T-helper 17 cell (primary cell): ENCODE data around the gene TTLL12. TPM values are rescaled to one million over a fixed set of nuclear protein-coding genes. Genes with fewer than 3 reads are reported as not detected.

Source experiments
- ATAC-seq: fragments of 150-1000 bp; cut with Tn5 transposase; 2 replicates; pipeline ENCODE4 v1.10.0; 2021; ENCODE audit warnings: mild to moderate bottlenecking, moderate library complexity
- DNase-seq, 3 donors: peaks; one replicate each; pipeline versions ENCODE4 v3.0.0 to v3.0.0-alpha.2; 2020 to 2021
- H3K9me3 ChIP-seq: one replicate; pipeline ENCODE4 v1.7.0; 2013; ENCODE audit warnings: low read length, mild to moderate bottlenecking; ENCODE audit not compliant: control insufficient read depth, poor library complexity, severe bottlenecking
- H3K27ac Mint-ChIP-seq: one replicate; pipeline ENCODE4 v1.8.0; 2022; ENCODE audit warnings: mild to moderate bottlenecking, moderate library complexity, mixed read lengths
- H3K27me3 Mint-ChIP-seq: one replicate; pipeline ENCODE4 v1.8.0; 2022; ENCODE audit warnings: mixed read lengths
- H3K36me3 Mint-ChIP-seq: one replicate; pipeline ENCODE4 v1.8.0; 2022; ENCODE audit warnings: low read depth, mixed read lengths
- H3K4me1 Mint-ChIP-seq: one replicate; pipeline ENCODE4 v1.8.0; 2022; ENCODE audit warnings: mild to moderate bottlenecking, mixed read lengths
- H3K4me3 Mint-ChIP-seq: one replicate; pipeline ENCODE4 v1.8.0; 2022; ENCODE audit warnings: mild to moderate bottlenecking, moderate library complexity, mixed read lengths
- total RNA-seq, 4 donors: library from RNA in 2 of 4; stranded (reverse) in 2 of 4; gene quantifications; one replicate each; pipeline ENCODE4 v1.2.3 and lab custom pipeline; 2022 to 2026

Gene TTLL12
- total RNA-seq, 2 donors from 2014 or later = 12.8 to 17.8 TPM

DNA sequence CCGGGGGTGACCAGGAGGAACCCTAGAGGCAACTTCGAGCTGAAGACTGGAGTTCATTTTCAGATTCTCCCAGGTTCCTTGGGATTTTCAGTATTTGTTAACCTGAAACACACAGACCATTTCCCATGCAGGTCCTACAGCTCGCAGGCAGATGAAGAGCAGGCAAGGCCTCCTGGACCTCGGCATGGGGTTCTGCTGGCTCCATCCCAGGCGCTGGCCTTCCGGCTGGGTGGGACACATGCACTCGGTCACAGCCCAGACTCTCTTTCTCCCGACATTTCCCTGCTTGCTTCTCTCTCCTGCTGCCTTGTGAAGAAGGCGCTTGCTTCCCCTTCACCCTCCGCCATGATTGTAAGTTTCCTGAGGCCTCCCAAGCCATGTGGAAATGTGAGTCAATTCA is 15.4 kb upstream of the TTLL12 start:
- Mint-ChIP-seq H3K27me3 (peaks cover 7% of the 10 kb centered on the region), H3K4me1 (peaks cover 6% of the 10 kb centered on the region), H3K36me3 (no peaks in the 10 kb centered on the region), H3K4me3 (no peak overlapping the region), H3K27ac (no peak overlapping the region)
- no peak for ATAC-seq
- DNase-seq = no peak
- no peaks in the 10 kb centered on the region for H3K9me3 ChIP-seq

DNA sequence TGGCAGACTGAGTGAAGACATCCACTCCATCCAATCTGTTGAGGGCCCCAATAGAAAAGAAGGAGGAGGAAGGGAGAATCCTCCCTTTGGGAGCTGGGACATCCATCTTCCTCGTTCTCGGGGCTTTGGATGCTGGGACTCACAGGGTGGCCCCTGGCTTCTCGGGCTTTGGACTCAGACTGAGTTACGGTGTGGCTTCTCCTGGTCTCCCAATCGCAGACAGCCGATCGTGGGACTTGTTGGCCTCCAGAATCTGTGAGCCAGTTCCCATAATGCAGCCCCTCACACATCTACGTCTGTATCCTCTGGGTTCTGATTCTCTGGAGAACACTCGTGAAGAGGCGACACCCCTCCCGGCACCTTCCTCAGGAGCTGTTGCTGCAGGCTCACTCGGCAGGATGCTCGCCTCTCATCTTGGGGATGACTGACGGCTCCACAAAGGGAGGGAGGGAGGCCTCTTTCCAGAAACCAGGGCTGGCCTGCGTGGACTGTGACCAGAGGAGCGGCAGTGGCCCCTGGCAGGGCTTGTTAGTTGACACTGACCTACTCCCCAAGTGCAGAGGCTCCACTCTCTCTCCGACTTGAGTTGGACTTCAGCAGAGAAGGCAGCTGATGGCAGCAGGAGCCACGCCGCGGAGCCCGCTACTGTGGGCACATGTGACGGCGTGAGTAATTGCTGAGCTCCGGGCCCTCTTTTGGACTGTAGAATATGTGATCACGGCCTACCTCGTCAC is 14.7 kb upstream of the TTLL12 start:
- Mint-ChIP-seq H3K36me3 (no peaks in the 10 kb centered on the region), H3K4me1 (peaks cover 6% of the 10 kb centered on the region), H3K4me3 (no peak overlapping the region), H3K27me3 (peaks cover 7% of the 10 kb centered on the region), H3K27ac (no peak overlapping the region)
- no peaks in the 10 kb centered on the region for H3K9me3 ChIP-seq
- DNase-seq (no peak), ATAC-seq (no peak)

DNA sequence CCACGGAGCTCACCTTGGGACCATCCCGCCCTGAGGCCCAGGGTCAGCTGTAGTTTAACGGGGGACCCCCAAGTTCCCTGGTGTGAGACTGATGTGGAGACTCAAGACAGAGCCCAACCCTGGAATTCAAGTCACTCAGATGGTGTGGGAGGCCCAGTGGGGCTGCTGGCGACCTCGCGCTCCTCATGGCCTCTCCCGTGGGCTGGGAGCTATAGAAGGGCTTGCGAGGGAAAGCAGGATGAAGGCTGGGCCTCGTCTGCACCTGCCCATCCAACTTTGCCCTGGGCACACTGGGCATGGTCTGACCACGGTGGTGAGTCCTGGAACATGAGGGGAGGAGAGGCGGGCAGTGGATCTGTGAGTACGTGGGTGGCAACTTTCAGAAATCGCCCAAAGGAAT is 13.6 kb upstream of the TTLL12 start:
- DNase-seq (no peak), ATAC-seq (no peak)
- Mint-ChIP-seq H3K27ac (no peak overlapping the region), H3K4me3 (no peak overlapping the region), H3K36me3 (no peaks in the 10 kb centered on the region), H3K27me3 (peaks cover 7% of the 10 kb centered on the region), H3K4me1 (no peaks in the 10 kb centered on the region)
- H3K9me3 ChIP-seq = no peaks in the 10 kb centered on the region

DNA sequence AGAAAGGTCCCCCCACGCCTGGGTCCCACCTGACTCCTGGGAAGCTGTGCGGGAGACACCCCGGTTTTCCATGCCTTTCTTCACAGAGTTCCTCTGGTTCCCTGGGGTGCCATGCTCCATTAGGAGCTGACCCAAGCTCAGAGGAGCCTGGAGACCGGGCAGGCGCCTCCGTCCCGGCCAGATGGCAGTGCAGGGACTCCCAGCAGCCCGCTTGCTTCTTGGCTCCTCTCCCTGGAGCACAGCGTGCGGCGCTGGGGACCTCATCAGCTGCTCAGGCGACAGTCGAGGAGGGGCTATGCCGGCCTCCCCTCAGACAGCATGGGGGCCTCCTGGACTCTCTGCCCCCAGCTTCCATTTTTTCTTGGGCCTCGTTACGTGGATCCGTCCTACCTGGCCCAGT is 13.1 kb upstream of the TTLL12 start:
- DNase-seq (no peak), ATAC-seq (no peak)
- H3K27me3 Mint-ChIP-seq = peaks cover 7% of the 10 kb centered on the region
- no peaks in the 10 kb centered on the region for H3K36me3 Mint-ChIP-seq
- no peak overlapping the region for H3K4me3 Mint-ChIP-seq
- no peak overlapping the region for H3K27ac Mint-ChIP-seq
- no peaks in the 10 kb centered on the region for H3K9me3 ChIP-seq
- no peaks in the 10 kb centered on the region for H3K4me1 Mint-ChIP-seq

DNA sequence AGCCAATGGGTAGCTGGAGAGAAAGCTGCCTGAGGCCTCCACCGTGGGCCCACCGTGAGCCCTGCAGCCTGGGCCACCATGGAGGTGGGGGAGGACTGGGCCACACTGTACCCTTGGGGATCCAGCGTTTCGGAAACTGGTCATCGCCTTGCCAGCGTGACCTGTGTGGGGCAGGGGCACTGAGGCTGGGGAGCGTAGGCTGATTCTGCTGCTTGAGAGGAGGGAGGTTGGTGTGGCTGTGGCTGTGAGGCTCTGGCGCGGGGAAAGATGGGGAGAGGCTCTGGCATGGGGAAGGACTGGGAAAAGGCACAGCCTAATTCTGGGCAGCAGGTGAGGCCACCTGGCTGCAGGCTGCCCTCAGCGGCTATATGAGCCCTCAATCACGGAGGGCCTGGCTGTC is 12.6 kb upstream of the TTLL12 start:
- Mint-ChIP-seq H3K4me3 (no peak overlapping the region), H3K36me3 (no peaks in the 10 kb centered on the region), H3K27me3 (peaks cover 7% of the 10 kb centered on the region), H3K27ac (no peak overlapping the region), H3K4me1 (no peaks in the 10 kb centered on the region)
- DNase-seq (no peak), ATAC-seq (no peak)
- H3K9me3 ChIP-seq = no peaks in the 10 kb centered on the region

DNA sequence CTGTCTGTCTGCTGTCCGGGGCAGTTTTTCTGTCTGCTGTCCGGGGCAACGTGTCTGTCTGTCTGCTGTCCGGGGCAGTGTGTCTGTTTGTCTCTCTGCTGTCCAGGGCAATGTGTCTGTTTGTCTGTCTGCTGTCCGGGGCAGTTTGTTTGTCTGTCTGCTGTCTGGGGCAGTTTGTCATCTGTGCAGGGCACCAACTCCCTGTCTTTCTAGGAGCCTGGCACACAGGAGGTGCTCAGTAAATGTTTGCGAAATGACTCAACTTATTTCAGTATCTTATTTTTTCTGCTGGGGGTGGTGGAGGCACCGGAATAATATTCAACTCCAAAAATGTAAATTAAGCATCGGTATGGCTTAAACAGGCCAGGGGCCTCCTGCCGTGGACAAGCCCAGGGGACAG is 12.0 kb upstream of the TTLL12 start:
- no peaks in the 10 kb centered on the region for H3K36me3 Mint-ChIP-seq
- no peak overlapping the region for H3K4me3 Mint-ChIP-seq

DNA sequence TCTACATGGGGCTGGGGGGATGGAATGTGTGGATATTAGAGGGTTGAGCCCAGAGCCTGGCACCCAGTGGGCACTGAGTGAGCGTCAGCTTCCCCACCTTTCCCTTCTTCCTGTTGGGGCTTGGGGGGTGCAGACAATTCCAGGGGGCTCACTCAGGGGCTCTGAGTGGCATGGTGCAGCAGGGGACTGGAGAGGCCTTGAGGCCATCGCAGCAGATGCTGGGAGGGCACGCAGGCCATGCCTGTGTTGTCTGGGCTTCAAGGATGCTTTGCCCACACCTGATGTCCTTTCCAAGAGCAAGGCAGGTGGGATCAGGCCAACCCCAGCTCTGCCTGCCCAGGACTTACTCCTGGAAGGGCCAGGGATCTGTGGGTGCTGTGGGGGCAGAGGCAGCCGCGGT is 11.2 kb upstream of the TTLL12 start:
- no peak for ATAC-seq
- Mint-ChIP-seq H3K27ac (no peak overlapping the region), H3K36me3 (no peaks in the 10 kb centered on the region), H3K27me3 (peaks cover 7% of the 10 kb centered on the region), H3K4me1 (no peaks in the 10 kb centered on the region), H3K4me3 (no peak overlapping the region)
- H3K9me3 ChIP-seq = no peaks in the 10 kb centered on the region
- no peak for DNase-seq

More for the DNA sequence above, 12.0 kb upstream of the TTLL12 start:
- DNase-seq (no peak), ATAC-seq (no peak)
- H3K27me3 Mint-ChIP-seq = peaks cover 7% of the 10 kb centered on the region
- H3K27ac Mint-ChIP-seq = no peak overlapping the region
- H3K4me1 Mint-ChIP-seq = no peaks in the 10 kb centered on the region
- H3K9me3 ChIP-seq = no peaks in the 10 kb centered on the region

DNA sequence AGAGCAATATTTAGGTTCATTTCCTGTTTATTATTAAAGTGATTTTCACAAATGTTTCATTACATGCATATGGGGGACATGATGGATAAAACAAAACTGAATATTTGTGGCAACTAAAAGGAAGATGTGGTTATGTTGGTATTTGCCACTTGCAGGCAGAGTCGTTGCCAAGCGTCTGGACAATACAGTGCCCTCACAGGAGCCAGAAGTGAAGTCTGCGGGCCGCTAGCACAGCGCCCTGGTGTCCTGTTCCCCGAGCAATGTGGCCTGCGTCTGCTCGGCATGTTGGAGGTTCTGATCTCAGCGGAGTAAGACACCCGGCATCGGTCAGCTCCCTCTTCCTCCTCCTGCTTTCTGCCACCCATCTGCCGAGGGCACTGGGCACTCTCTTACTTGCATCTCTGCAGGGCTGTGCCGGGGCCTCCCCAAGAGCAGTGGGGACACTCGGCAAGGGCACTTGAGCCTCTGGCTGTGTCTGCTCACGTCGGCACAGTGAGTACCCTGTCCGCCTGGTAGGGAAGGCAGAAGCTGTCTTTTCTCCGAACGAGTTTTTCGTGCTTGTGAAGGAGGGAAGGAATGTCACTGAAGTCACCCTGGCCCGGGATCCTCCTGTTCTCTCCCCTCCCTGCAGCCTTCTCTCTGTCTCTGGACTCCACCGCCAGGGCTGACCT is 10.5 kb upstream of the TTLL12 start:
- H3K27ac Mint-ChIP-seq = no peak overlapping the region
- H3K36me3 Mint-ChIP-seq = no peaks in the 10 kb centered on the region
- ATAC-seq (no peak), DNase-seq (no peak)
- no peaks in the 10 kb centered on the region for H3K4me1 Mint-ChIP-seq
- peaks cover 7% of the 10 kb centered on the region for H3K27me3 Mint-ChIP-seq
- H3K9me3 ChIP-seq = no peaks in the 10 kb centered on the region
- no peak overlapping the region for H3K4me3 Mint-ChIP-seq

DNA sequence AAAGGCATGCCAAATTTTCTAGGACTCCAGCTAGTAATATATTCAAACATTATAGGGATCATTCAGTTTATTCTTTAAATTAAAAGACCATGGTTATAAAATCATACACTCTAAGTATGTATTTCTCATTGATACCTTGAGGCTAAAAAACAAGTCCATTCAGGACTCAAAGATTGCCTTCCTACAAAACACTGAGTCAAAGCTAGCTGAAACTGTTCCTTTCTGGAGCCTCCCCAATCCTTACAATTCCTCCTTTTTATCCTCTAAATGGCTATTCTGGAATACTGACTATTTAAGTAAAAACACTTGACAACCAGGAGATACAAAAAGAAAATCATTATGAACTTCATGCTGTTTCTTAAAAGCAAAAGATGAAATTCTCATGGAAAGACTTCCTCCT is 4.9 kb upstream of the TTLL12 start:
- no peaks in the 10 kb centered on the region for H3K27me3 Mint-ChIP-seq
- H3K9me3 ChIP-seq = no peaks in the 10 kb centered on the region
- H3K4me3 Mint-ChIP-seq = no peak overlapping the region
- H3K27ac Mint-ChIP-seq = no peak overlapping the region
- no peaks in the 10 kb centered on the region for H3K4me1 Mint-ChIP-seq
- DNase-seq = no peak
- no peak for ATAC-seq
- H3K36me3 Mint-ChIP-seq = no peaks in the 10 kb centered on the region

DNA sequence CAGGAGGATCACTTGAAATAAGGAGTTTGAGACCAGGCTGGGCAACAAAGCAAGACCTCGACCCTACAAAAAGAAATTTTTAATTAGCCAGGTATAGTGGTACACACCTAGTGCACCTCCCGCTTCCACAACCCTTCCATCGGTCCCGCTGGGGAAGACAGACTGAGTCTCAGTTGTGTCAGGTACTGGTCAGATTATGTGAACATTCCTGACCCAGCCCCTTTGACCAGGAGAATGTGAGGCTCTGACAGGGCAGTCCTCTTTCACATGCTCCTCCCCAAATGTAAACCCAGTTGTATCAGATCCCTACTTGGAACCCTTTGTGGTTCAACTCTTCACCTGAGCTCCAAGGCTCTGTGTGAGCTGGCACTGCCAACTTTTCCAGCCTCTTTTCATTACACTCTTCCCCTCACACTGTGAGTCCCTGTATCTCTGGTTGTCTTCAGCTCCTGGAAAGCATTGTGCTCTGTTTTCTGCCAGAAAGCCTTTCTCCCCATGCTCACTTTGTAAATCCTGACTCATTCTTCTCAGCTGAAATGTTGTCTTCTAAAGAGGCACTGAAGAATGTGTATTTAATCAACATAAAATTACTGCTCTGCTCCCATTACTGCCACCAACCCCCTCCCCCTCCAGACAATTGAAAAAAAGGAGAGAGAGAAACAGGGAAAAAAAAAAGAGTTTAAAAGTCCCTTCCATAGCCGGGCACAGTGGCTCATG is 2.1 kb upstream of the TTLL12 start:
- no peaks in the 10 kb centered on the region for H3K9me3 ChIP-seq
- DNase-seq (no peak), ATAC-seq (no peak)
- Mint-ChIP-seq H3K27ac (peak overlapping the region; percentile 83), H3K4me1 (peaks cover 9% of the 10 kb centered on the region), H3K27me3 (no peaks in the 10 kb centered on the region), H3K36me3 (no peaks in the 10 kb centered on the region), H3K4me3 (no peak overlapping the region)

DNA sequence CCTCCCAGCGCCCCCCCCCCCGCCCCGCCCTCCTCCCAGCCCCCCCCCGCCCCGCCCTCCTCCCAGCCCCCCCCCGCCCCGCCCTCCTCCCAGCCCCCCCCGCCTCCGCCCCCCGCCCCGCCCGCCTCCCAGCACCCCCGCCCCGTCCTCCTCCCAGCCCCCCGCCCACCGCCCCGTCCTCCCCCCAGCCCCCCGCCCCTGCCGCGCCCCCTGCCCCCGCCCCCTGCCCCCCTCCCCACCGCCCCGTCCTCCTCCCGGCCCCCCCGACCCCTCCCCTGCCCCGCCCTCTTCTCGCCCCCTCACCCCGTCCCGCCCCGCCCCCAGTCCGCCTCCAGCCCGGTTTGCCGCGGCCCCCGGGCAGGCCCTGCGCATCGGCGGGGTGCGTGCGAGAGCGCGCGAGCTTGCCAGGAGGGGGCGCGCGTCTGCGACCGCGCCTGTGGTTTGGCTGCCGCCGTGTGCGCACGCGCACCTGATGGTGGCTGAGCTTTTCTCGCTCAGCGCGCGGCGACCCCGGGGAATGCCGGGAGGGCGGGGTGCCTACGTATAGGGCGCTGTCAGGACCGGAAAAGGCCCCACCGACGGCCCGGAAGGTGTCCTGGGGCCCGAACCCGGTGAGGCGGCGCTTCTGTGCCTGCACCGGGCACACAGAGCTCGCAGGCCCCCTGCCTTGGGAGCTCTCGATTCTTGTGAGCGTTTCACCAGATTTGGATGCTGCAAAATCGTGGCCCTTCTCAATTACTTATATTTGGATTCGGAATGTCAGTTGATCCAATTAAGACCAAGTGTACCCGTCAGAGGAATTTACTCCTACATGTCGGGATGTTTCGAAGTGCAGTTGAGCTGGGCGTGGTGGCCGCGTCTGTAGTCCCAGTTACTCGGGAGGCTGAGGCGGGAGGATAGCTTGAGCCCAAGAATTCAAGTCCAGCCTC is 501 bp upstream of the TTLL12 start:
- Mint-ChIP-seq H3K27ac (peak overlapping the region; percentile 83), H3K36me3 (no peaks in the 10 kb centered on the region), H3K4me1 (peaks cover 9% of the 10 kb centered on the region), H3K4me3 (peak overlapping the region; percentile 81), H3K27me3 (no peaks in the 10 kb centered on the region)
- ATAC-seq (peak; percentile 90), DNase-seq (peak; percentile 94 to 96 (median 96))
- H3K9me3 ChIP-seq = no peaks in the 10 kb centered on the region

DNA sequence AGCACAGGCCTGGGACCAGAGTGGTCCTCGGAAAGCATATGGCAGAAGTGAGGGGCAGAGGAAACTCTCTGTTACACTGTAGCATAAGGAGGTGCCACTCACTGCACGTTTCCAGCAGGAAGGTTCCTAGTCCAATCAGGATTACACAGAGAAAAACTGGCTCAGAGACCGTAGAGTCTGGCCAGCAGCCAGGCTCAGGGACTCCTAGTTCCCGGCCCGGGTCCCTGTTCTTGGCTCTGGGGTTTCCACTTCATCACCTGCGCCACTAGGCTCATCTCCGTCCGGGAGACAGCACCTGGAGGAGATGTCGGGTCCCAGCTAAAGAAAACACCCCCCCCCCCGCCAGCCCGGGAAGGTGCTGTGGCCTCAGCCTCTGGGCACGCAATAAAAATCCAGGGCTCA is 1.1 kb downstream of the TTLL12 start:
- H3K27me3 Mint-ChIP-seq = no peaks in the 10 kb centered on the region
- DNase-seq (no peak), ATAC-seq (no peak)
- H3K4me1 Mint-ChIP-seq = peaks cover 11% of the 10 kb centered on the region
- H3K4me3 Mint-ChIP-seq = peak overlapping the region; percentile 72
- H3K27ac Mint-ChIP-seq = peak overlapping the region; percentile 8
- H3K36me3 Mint-ChIP-seq = peaks cover 2% of the 10 kb centered on the region
- H3K9me3 ChIP-seq = no peaks in the 10 kb centered on the region
